HG02885 (cell line): ENCODE results near the gene RALGAPA2.
A peak's percentile ranks its signal among the peaks of the same experiment; 100 is the strongest.

Source experiments
- ATAC-seq: cut with Tn5 transposase; IDR thresholded peaks from one replicate; pipeline ENCODE4 v1.9.1; 2021; ENCODE audit warnings: mild to moderate bottlenecking; ENCODE audit not compliant: unreplicated experiment, poor library complexity

RALGAPA2 gene

DNA sequence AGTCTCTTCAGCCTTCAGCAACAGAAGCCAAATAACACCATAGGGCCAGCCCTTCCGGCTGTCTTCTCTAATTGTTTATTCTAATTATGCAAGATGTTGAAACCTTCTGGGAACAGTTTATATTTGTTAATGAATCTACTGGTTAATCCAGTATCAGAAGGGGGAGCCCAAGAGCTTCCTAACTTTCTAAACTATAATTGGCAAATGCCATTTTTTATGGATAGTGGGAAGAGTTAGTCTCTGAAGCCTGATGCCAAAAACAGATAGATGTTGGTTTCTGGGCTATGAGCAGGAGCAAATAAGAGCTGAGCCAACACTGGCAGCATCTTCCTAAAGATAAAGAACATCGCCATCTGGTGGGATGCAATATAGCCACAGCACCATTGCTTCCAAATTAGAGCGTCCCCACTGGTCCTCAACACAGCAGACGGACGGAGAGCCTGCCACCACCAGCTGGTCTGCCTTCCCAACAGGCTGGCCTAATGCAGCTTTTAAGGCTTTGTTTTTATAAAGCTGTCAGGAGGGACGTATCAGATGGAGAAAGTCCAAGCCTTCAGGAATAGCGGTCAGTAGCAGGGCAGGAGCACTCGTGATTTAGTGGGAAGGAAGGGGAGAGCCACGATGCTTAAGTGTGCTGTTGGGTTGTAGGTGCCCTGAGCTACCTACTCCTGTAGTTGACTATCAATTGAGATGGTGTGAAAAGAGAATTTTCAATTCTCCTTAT lies 118.8 kb downstream of the RALGAPA2 start:
- peak; percentile 51 for ATAC-seq

GRCh38 chr20:20585146-20585545 lies 127.3 kb downstream of the RALGAPA2 start:
- ATAC-seq: no peak

DNA sequence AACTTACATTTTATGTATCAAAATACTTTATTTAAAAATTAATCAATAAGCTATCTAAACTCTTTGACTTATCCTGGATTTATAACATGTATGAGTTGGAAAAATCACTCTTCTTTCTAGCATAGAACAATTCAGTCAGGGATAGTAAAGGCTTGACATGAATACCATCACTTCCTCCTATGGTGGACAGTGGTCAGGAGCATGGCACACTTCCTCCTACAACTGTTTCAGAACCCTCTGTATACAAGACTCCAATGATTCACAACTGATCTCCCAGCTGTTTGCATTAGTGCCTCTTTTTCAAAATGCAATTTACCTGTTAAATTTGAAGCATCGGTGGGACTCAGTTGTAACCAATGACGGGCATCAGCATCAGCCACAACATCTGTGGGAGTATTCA lies 129.7 kb downstream of the RALGAPA2 start:
- no peak for ATAC-seq

DNA sequence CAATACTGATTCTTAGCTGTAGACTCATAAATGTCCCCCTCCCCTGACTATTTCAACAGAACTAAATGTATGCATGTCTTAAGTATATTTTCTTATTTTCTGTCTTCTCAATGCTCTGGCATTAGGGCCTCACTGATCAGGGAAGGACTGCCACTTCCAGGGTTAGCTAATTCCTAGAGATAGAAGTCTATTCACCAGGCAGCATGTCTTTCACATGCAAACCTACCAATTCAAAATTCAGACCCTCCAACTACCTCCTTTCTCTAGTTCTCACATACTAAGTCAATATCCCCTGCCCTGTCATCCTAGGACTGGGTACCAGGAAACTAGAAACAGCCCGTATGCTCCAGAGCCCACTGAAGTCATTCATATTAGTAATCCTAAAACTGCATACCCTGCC lies 132.3 kb downstream of the RALGAPA2 start:
- no peak for ATAC-seq

- no peak for ATAC-seq
These were observed 133.6 kb downstream of the RALGAPA2 start for GRCh38 chr20:20578838-20579237.

DNA sequence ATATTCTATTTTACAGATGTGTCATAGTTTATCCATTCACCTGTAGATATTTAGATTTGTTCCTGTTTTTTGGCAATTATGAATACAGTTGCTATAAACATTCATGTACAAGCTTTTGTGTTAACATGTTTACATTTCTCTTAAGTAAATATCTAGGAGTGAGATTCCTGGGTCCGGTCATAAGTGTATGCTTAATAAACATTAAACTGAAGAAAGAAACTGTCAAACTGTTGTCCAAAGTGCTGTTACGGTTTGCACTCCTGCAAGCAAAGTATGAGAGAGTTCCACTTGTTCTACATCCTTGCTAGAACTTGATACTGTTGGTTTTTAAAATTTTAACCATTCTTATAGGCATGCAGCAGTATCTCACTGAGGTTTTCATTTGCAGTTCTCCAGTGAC lies 138.6 kb downstream of the RALGAPA2 start:
- no peak for ATAC-seq

DNA sequence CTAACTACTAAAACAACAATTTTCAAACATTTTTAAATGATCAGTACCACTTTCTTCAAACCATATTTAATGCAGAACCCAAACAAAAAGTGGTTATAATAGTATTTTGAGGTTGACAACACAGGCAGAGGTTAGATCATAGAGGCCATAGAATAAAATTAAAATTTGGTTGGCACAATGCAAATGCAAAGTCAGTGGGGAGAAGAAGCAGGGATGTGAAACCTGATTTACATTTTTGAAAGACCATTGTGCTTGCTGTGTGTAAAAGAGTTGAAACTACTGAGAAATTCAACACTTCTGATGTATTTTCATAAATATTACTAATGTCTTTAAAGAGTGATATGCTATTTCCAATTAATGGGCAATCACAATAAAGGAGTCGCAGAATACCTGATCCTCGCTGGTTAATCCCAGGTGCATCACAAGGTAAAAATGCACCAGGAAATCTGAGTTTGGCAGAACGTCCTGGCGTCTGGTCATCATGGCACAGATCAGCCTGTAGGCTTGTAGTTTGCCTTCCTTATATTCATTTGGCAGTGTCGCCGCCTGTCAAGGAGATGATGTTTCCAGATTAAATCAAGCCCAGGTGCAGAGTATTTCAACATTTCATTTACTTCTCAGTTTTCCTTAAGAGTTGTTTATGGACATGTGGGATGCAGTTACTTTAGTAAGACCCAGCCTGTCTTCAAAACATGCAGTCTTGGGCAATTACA lies 141.2 kb downstream of the RALGAPA2 start:
- ATAC-seq: no peak

GRCh38 chr20:20568604-20569205 lies 143.7 kb downstream of the RALGAPA2 start:
- no peak for ATAC-seq

DNA sequence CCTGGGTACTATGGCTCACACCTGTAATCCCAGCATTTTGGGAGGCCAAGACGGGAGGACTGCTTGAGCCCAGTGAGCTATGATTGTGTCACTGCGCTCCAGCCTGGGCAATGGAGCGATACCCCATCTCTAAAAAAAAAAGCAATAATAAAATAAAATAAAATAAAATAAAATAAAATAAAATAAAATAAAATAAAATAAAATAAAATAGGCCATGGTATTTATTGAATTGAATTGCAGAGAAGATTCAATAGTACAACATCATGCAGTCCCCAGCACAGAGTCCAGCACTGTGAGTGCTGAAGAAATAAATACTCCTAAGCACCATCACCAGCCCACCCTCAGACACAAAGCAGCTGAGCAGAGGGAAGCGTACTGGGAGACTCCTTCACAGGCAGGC lies 144.7 kb downstream of the RALGAPA2 start:
- ATAC-seq: no peak

GRCh38 chr20:20566516-20566915 lies 145.9 kb downstream of the RALGAPA2 start:
- no peak for ATAC-seq

- ATAC-seq: no peak
These were observed 148.2 kb downstream of the RALGAPA2 start for GRCh38 chr20:20564279-20564678.

GRCh38 chr20:20562507-20562906 lies 149.9 kb downstream of the RALGAPA2 start:
- no peak for ATAC-seq

- peak; percentile 42 for ATAC-seq
These were observed 150.6 kb downstream of the RALGAPA2 start for GRCh38 chr20:20561841-20562240.

GRCh38 chr20:20561172-20561571 lies 151.3 kb downstream of the RALGAPA2 start:
- no peak for ATAC-seq

- ATAC-seq: no peak
These were observed 155.0 kb downstream of the RALGAPA2 start for GRCh38 chr20:20557406-20557805.

GRCh38 chr20:20555838-20556237 lies 156.6 kb downstream of the RALGAPA2 start:
- ATAC-seq: no peak

DNA sequence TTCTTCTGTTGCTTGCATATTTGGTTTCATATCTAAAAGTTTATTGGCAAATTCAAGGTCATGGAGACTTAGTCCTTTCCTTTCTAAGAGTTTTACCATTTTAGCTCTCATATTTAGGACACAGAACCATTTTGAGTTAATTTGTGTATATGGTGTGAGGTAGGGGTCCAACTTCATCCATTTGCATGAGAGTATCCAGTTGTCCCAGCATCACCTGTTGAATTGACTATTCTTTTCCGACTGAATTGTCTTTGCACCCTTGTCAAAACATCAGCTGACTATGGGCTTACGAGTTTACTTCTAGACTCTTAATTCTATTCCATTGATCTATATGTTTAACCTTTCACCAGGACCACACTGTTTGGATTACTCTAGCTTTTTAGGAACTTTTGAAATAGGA lies 157.5 kb downstream of the RALGAPA2 start:
- ATAC-seq: no peak

DNA sequence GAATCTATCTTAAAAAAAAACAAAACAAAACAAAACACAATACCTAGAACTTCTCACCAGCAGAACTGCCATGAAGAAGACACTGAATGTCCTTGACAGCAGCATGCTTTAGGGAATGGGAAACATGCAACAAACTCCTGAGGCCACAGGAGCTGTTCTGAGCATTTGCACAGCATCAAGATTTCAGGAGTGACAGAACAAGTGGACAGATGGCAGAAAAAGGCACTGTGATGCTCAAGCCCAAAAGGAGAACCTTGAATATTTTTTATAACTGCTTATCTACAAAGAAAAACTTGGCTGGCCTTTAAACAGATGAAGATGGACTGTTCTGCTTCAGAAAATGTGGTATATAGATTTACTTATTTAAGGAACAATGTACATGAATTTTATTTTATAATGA lies 158.9 kb downstream of the RALGAPA2 start:
- no peak for ATAC-seq

- ATAC-seq: no peak
These were observed 160.4 kb downstream of the RALGAPA2 start for GRCh38 chr20:20552076-20552475.

GRCh38 chr20:20551409-20551808 lies 161.0 kb downstream of the RALGAPA2 start:
- ATAC-seq: no peak

DNA sequence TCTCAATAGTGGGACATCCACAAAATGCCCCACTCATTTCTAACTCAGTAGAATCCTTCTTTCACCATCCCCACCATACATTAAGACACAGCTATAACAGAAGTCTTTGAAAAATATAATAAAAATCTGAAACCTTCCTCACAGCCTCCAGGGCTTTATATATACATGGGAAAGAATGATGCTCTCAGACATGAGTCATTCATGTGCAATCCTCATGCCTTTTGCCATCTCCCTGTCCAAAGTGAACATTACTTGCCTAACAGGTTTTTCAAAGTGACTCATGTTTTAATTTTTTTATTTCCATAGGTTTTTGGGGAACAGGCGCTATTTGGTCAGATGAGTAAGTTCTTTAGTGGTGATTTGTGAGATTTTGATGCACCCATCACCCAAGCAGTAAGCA lies 162.7 kb downstream of the RALGAPA2 start:
- no peak for ATAC-seq

DNA sequence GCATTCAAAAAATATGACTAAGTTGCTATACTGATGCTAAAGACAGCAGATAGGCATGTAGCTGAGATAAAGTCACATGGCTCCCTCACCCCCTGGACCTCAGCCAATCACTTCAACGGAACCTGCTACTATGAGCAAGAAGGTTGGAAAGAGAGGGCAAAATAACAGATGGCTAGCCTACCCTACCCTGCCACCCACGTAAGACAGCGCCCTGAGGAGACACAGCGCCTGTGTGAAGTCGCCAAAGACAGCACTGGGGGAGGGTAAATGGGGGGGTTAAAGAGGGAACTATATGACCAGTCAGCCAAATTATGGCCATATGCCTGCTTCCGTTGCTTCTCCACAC lies 163.2 kb downstream of the RALGAPA2 start:
- no peak for ATAC-seq
